Measurements from ENCODE around the gene NOX1. TPM values are rescaled to one million over a fixed set of nuclear protein-coding genes. Genes with fewer than 3 reads are reported as not detected.
A peak's percentile ranks its signal among the peaks of the same experiment; 100 is the strongest.

The NOX1 gene
- total and polyA plus RNA-seq, 2 of the 13 experiments (the other 11 are each of a cell fraction or from before 2014, with no cell fraction given): 0.07 TPM; not detected in 1

DNA sequence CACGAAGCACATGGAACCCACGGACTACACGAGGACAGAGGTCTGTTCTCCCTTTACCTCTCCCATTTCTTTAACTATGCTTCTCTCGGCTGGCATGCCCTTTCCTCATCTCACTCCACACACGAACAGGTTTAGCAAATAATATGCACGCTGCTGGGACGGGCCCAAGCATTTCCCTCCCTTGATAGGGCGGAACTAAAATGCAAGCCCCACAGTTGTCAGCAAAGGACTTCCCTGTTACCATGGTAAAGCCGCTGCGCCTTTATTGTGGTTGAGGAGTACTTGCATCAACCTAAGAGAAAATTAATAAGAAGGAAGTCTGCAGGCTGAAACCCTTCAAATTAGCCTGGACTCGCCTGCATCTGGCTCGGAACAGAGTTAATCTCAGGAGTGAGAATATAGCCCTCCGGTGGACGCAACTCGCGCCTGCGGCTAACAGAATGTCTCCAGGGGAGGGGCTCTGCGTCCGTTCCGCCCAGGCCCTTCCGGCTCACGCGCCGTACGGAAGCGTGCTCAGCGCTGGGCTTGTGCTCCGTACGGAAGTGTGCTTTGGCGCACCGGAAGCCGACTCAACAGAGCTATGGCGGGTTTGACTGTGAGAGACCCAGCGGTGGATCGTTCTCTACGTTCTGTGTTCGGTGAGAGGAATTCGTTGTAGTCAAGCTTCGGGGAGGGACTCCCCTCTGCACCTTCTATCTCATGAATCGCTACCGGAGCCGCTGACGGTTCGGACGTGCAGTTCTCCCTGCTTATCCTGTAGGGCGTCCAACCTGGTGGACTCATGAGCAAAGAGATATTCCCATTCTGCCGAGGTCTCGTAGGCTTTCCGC lies 54.1 kb downstream of the NOX1 start, which contains the start of gene CSTF2 (continued):
- TF ChIP-seq ZNF558 (CRISPR knock-in tag; IDR thresholded peaks at IDR 0.05; ENCODE audit: borderline replicate concordance) (no peak), ZNF639 (CRISPR knock-in tag; conservative IDR thresholded peaks at IDR 0.05) (no peak), MEF2D (CRISPR knock-in tag; IDR thresholded peaks at IDR 0.05) (no peak), REST (IDR thresholded peaks at IDR 0.05; ENCODE audit: borderline replicate concordance in 1 of 2, low read depth in 1 of 2, low read length in 2 of 2) (no peak), HNRNPL (IDR thresholded peaks at IDR 0.05; ENCODE audit: low read depth, low read length) (no peak), ZFP1 (CRISPR knock-in tag; IDR thresholded peaks at IDR 0.05) (no peak), THAP11 (CRISPR knock-in tag; IDR thresholded peaks at IDR 0.05) (peak; percentile 79), U2AF1 (optimal IDR thresholded peaks at IDR 0.05; ENCODE audit: low read depth, low read length) (no peak), PHF21A (CRISPR knock-in tag; IDR thresholded peaks at IDR 0.05) (no peak), GTF3A (CRISPR knock-in tag; conservative IDR thresholded peaks at IDR 0.05) (no peak), ATF5 (CRISPR knock-in tag; IDR thresholded peaks at IDR 0.05; ENCODE audit: low read depth) (no peak), KLF11 (CRISPR knock-in tag; IDR thresholded peaks at IDR 0.05) (peak; percentile 67; the same call in 1 of the 2 replicates), GATA4 (IDR thresholded peaks at IDR 0.05; ENCODE audit: borderline replicate concordance, low read depth) (no peak; the same call in 1 of the 2 replicates), NR2F2 (IDR thresholded peaks at IDR 0.05; ENCODE audit: borderline replicate concordance, low read depth) (no peak)
- TF ChIP-seq, protein P1, sequence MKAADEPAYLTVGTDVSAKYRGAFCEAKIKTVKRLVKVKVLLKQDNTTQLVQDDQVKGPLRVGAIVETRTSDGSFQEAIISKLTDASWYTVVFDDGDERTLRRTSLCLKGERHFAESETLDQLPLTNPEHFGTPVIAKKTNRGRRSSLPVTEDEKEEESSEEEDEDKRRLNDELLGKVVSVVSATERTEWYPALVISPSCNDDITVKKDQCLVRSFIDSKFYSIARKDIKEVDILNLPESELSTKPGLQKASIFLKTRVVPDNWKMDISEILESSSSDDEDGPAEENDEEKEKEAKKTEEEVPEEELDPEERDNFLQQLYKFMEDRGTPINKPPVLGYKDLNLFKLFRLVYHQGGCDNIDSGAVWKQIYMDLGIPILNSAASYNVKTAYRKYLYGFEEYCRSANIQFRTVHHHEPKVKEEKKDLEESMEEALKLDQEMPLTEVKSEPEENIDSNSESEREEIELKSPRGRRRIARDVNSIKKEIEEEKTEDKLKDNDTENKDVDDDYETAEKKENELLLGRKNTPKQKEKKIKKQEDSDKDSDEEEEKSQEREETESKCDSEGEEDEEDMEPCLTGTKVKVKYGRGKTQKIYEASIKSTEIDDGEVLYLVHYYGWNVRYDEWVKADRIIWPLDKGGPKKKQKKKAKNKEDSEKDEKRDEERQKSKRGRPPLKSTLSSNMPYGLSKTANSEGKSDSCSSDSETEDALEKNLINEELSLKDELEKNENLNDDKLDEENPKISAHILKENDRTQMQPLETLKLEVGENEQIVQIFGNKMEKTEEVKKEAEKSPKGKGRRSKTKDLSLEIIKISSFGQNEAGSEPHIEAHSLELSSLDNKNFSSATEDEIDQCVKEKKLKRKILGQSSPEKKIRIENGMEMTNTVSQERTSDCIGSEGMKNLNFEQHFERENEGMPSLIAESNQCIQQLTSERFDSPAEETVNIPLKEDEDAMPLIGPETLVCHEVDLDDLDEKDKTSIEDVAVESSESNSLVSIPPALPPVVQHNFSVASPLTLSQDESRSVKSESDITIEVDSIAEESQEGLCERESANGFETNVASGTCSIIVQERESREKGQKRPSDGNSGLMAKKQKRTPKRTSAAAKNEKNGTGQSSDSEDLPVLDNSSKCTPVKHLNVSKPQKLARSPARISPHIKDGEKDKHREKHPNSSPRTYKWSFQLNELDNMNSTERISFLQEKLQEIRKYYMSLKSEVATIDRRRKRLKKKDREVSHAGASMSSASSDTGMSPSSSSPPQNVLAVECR (CRISPR knock-in tag; IDR thresholded peaks at IDR 0.05; ENCODE audit: borderline replicate concordance): peak; percentile 76; the same call in 1 of the 2 replicates
- TF ChIP-seq, protein P2, sequence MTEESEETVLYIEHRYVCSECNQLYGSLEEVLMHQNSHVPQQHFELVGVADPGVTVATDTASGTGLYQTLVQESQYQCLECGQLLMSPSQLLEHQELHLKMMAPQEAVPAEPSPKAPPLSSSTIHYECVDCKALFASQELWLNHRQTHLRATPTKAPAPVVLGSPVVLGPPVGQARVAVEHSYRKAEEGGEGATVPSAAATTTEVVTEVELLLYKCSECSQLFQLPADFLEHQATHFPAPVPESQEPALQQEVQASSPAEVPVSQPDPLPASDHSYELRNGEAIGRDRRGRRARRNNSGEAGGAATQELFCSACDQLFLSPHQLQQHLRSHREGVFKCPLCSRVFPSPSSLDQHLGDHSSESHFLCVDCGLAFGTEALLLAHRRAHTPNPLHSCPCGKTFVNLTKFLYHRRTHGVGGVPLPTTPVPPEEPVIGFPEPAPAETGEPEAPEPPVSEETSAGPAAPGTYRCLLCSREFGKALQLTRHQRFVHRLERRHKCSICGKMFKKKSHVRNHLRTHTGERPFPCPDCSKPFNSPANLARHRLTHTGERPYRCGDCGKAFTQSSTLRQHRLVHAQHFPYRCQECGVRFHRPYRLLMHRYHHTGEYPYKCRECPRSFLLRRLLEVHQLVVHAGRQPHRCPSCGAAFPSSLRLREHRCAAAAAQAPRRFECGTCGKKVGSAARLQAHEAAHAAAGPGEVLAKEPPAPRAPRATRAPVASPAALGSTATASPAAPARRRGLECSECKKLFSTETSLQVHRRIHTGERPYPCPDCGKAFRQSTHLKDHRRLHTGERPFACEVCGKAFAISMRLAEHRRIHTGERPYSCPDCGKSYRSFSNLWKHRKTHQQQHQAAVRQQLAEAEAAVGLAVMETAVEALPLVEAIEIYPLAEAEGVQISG (CRISPR knock-in tag; IDR thresholded peaks at IDR 0.05): peak; percentile 80
